Pons (tissue), 1 donor: ENCODE measurements around the gene SLC47A1.

Source experiments
- DNase-seq: peaks from one replicate; pipeline ENCODE4 v3.0.0-alpha.2; 2016; ENCODE audit warnings: low spot score

The SLC47A1 gene

GRCh38 chr17:19613979-19614378, 80.3 kb downstream of the SLC47A1 start:
- DNase-seq, result no peak

- no peak for DNase-seq
These were observed 81.2 kb downstream of the SLC47A1 start for GRCh38 chr17:19614900-19615299.

- DNase-seq, result no peak
These were observed 84.4 kb downstream of the SLC47A1 start for GRCh38 chr17:19618015-19618414.

GRCh38 chr17:19619705-19620325, 86.2 kb downstream of the SLC47A1 start:
- no peak for DNase-seq

GRCh38 chr17:19621697-19622096, 88.0 kb downstream of the SLC47A1 start:
- DNase-seq, result no peak

- no peak for DNase-seq
These were observed 92.4 kb downstream of the SLC47A1 start for GRCh38 chr17:19626079-19626478.
